B cell (primary cell): ENCODE data around the gene SLAIN2. TPM values are rescaled to one million over a fixed set of nuclear protein-coding genes. Genes with fewer than 3 reads are reported as not detected.
"Not testable (repeated sequence)": the region's sequence is repeated elsewhere in the genome, so short reads cannot be mapped to it uniquely, and the experiment has no call there.

Experiments used
- ATAC-seq: fragments of 200-7000 bp; cut with Tn5 transposase; one replicate; pipeline ENCODE4 v1.10.0; 2021; ENCODE audit warnings: low read depth, mild to moderate bottlenecking, moderate number of reproducible peaks, moderate library complexity
- CTCF ChIA-PET: fragments of 350-600 bp; sonication (Branson Sonifier 250); formaldehyde crosslinking; loops from one replicate; lab custom pipeline; 2021; ENCODE audit warnings: antibody characterized with exemption, inconsistent platforms; lab: Charles Lee
- POLR2A ChIA-PET: fragments of 350-600 bp; sonication (Branson Sonifier 250); formaldehyde crosslinking; loops from one replicate; lab custom pipeline; 2021; ENCODE audit warnings: antibody characterized with exemption; lab: Charles Lee
- DNase-seq: peaks from one replicate; pipeline ENCODE4 v3.0.0; 2013
- H2AFZ ChIP-seq: 2 replicates; pipeline ENCODE4 v1.6.1; 2012; ENCODE audit warnings: mild to moderate bottlenecking, low read depth, low read length; ENCODE audit not compliant: insufficient read depth, poor library complexity, severe bottlenecking
- H3K27ac ChIP-seq, 2 donors: 1 replicate in 1 of 2; 2 replicates in 1 of 2; pipeline ENCODE4 v1.5.1; 2012 to 2013; ENCODE audit warnings: low read length in 2 of 2, mild to moderate bottlenecking in 2 of 2, moderate library complexity in 1 of 2
- H3K27me3 ChIP-seq, 4 experiments: fragments of 200-600 bp in 1 of 4; sonication (generic) in 1 of 4; replicated peaks in 1 of 4; 1 replicate in 2 of 4; 2 replicates in 2 of 4; pipeline versions ENCODE4 v1.6.1 to v1.7.0; 2013 to 2016; ENCODE audit warnings: low read length in 3 of 4, mild to moderate bottlenecking in 2 of 4, mixed read lengths in 1 of 4, moderate library complexity in 1 of 4; ENCODE audit not compliant: insufficient read depth in 4 of 4, control insufficient read depth in 3 of 4; ENCODE audit errors: control extremely low read depth in 1 of 4
- H3K36me3 ChIP-seq, 2 experiments: replicated peaks in 1 of 2; 1 replicate in 1 of 2; 2 replicates in 1 of 2; pipeline versions ENCODE4 v1.6.1 to v1.7.1; 2013; ENCODE audit warnings: low read length in 1 of 2; ENCODE audit not compliant: insufficient read depth in 2 of 2, control insufficient read depth in 1 of 2; ENCODE audit errors: control extremely low read depth in 1 of 2, extremely low read depth in 1 of 2
- H3K4me1 ChIP-seq, 2 donors: fragments of 200-600 bp in 1 of 2; sonication (generic) in 1 of 2; 1 replicate in 1 of 2; 2 replicates in 1 of 2; pipeline versions ENCODE4 v1.5.1 to v1.6.1; 2013 to 2017; ENCODE audit warnings: low read length in 2 of 2; ENCODE audit not compliant: control insufficient read depth in 2 of 2, insufficient read depth in 2 of 2
- H3K4me2 ChIP-seq: replicated peaks from 2 replicates; pipeline ENCODE3; 2012; ENCODE audit warnings: mild to moderate bottlenecking, low read depth, low read length; ENCODE audit not compliant: poor library complexity, severe bottlenecking
- H3K4me3 ChIP-seq, 5 experiments: fragments of 200-600 bp in 1 of 5; sonication (generic) in 1 of 5; 1 replicate in 3 of 5; 2 replicates in 2 of 5; pipeline versions ENCODE4 v1.5.1 to v1.7.0; 2011 to 2016; ENCODE audit warnings: low read length in 4 of 5, mild to moderate bottlenecking in 4 of 5, low read depth in 2 of 5, control low read depth in 1 of 5, moderate library complexity in 1 of 5; ENCODE audit not compliant: insufficient read depth in 1 of 5; ENCODE audit errors: control extremely low read depth in 1 of 5, extremely low read depth in 1 of 5
- H3K79me2 ChIP-seq: fragments of 200-600 bp; sonication (generic); one replicate; pipeline ENCODE4 v1.6.0; 2016; ENCODE audit warnings: low read length; ENCODE audit not compliant: control insufficient read depth, insufficient read depth
- H3K9ac ChIP-seq: fragments of 200-600 bp; sonication (generic); 2 replicates; pipeline ENCODE4 v1.6.1; 2017; ENCODE audit warnings: mild to moderate bottlenecking, low read length, moderate library complexity
- H3K9me3 ChIP-seq, 3 donors: one replicate each; pipeline versions ENCODE4 v1.6.1 to v1.7.1; 2013; ENCODE audit warnings: low read length in 2 of 3; ENCODE audit not compliant: control insufficient read depth in 2 of 3, insufficient read depth in 1 of 3; ENCODE audit errors: control extremely low read depth in 1 of 3
- H4K20me1 ChIP-seq: 2 replicates; pipeline ENCODE4 v1.6.0; 2012; ENCODE audit warnings: mild to moderate bottlenecking, low read length; ENCODE audit not compliant: insufficient read depth, control insufficient read depth, poor library complexity, severe bottlenecking
- H3K27ac Mint-ChIP-seq: one replicate; pipeline ENCODE4 v1.8.0; 2021; ENCODE audit warnings: mixed read lengths
- H3K27me3 Mint-ChIP-seq: one replicate; pipeline ENCODE4 v1.8.0; 2021; ENCODE audit warnings: mixed read lengths
- H3K4me1 Mint-ChIP-seq: one replicate; pipeline ENCODE4 v1.8.0; 2021; ENCODE audit warnings: mixed read lengths
- H3K4me3 Mint-ChIP-seq: one replicate; pipeline ENCODE4 v1.8.0; 2021; ENCODE audit warnings: mixed read lengths
- H3K9me3 Mint-ChIP-seq: one replicate; pipeline ENCODE4 v1.8.0; 2022; ENCODE audit warnings: mixed read lengths; ENCODE audit not compliant: insufficient read depth
- EZH2 ChIP-seq: IDR thresholded peaks from 2 replicates; pipeline ENCODE4 v1.6.1; 2012; ENCODE audit warnings: borderline replicate concordance, low read depth, mild to moderate bottlenecking, moderate library complexity, low read length; ENCODE audit not compliant: insufficient read depth, poor library complexity, severe bottlenecking
- WGBS: methylation state at CpG from one replicate; pipeline ENCODE4 v1.1.5; 2013; ENCODE audit warnings: missing lambda C conversion rate; ENCODE audit not compliant: insufficient coverage; 5-methylcytosine and 5-hydroxymethylcytosine counted together
- intact Hi-C: fragments of 100-400 bp; cut with micrococcal nuclease; formaldehyde crosslinking; loops from one replicate; pipeline ENCODE4 v1.10.0; 2022
- polyA minus RNA-seq: library from RNA; depleted of rRNA, polyadenylated mRNA; stranded (reverse); fragments of >200 nt; gene quantifications from 2 replicates; pipeline ENCODE4 v1.2.3, GENCODE V29; 2012
- polyA plus RNA-seq: library from polyadenylated mRNA; depleted of rRNA; stranded (reverse); fragments of >200 nt; gene quantifications from 2 replicates; pipeline ENCODE4 v1.2.3, GENCODE V29; 2012
- total RNA-seq, 2 donors: library from RNA; stranded (reverse); fragments of 120-200 nt in 1 of 2; gene quantifications; 1 replicate in 1 of 2; 2 replicates in 1 of 2; pipeline versions ENCODE4 v1.2.3 to v1.2.4, GENCODE V29; 2013 to 2022
- TF ChIP-seq, protein P1 (sequence below): fragments of 200-600 bp; IDR thresholded peaks from one replicate; pipeline ENCODE4 v1.8.0; 2022; ENCODE audit warnings: antibody characterized with exemption, mild to moderate bottlenecking

SLAIN2 gene
- 69.1 and 69.2 TPM in 2 replicates for total RNA-seq
- 35.8 TPM for total RNA-seq (2013)
- 11.6 and 19.7 TPM in 2 replicates for polyA plus RNA-seq
- 32.8 and 33.6 TPM in 2 replicates for polyA minus RNA-seq

DNA sequence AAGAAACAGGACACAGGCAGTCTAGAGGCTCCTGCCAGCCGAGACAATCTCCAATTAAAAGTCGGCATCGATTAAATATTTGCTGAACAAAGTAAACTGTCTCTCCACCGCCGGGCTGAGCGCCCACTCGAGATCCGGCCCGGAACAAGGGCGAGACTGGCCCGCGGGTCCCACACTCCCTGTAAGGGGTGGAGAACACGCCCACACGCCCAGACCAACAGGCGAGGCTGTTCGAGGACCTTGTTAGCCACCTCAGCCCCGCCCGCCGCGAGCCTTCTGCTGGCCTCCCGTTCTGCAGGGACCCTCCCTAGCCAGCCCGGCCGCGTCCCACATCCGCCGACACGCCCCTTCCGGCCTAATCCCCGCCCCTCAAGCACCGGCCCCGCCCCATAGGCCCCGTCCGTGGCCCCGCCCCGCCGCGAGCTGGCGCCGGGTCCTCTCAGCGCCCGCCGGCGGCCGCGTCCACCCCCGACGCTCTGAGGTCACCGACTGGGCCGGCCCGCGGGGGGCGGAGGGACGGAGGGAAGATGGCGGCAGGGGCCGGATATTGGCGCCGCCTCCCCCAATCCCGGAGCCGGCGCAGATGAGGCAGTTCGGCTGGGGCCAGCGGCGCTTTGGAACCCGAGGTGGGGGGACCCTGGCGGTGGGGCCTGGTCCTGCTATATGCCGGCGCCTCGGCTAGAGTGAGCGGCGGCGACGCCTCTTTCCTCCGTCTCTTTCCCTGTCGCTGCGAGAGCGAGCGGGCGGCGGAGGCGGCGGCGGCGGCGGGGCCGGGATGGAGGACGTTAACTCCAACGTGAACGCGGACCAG is at the start of gene SLAIN2:
Gene SLAIN2 (plus strand): TSS at position 565 of the 811 bp plus-strand sequence. CDS start 211 bp downstream, at position 776.
- H3K4me1 Mint-ChIP-seq: peaks cover 43% of the 10 kb centered on the region
- H3K9me3 Mint-ChIP-seq: no peaks in the 10 kb centered on the region
- Histone ChIP-seq H3K27ac (peak within 1 kb of the TSS; percentile 93 to 94), H3K4me3 (peak within 1 kb of the TSS; percentile 79 to 96 (median 83)), H4K20me1 (peaks cover 25% of the 10 kb centered on the region), H3K9me3 (no peaks in the 10 kb centered on the region), H3K27me3 (no peaks in the 10 kb centered on the region), H2AFZ (peak within 1 kb of the TSS; percentile 93), H3K36me3 (peaks cover 0 to 1% of the 10 kb centered on the region in 2 experiments), H3K9ac (peak within 1 kb of the TSS; percentile 96), H3K4me2 (peak within 1 kb of the TSS; percentile 95), H3K79me2 (peaks cover 46% of the 10 kb centered on the region), H3K4me1 (peaks cover 23 to 28% of the 10 kb centered on the region in 2 donors)
- H3K4me3 Mint-ChIP-seq: peak within 1 kb of the TSS; percentile 96
- intact Hi-C loops: loop anchor here (1.0 to 5.0 kb wide), 6 partner anchors 72 to 878 kb away; partner anchors contain the start of genes COMMD8, FRYL, NFXL1 and OCIAD1
- H3K27ac Mint-ChIP-seq: peak within 1 kb of the TSS; percentile 98
- CTCF ChIA-PET: no interaction called here
- WGBS: under 1% methylated on average over 85 of the region's 89 CpGs
- ATAC-seq (peak; percentile 88), DNase-seq (peak; percentile 98)
- H3K27me3 Mint-ChIP-seq: no peaks in the 10 kb centered on the region
- no peak for TF ChIP-seq EZH2
- TF ChIP-seq, protein P1, sequence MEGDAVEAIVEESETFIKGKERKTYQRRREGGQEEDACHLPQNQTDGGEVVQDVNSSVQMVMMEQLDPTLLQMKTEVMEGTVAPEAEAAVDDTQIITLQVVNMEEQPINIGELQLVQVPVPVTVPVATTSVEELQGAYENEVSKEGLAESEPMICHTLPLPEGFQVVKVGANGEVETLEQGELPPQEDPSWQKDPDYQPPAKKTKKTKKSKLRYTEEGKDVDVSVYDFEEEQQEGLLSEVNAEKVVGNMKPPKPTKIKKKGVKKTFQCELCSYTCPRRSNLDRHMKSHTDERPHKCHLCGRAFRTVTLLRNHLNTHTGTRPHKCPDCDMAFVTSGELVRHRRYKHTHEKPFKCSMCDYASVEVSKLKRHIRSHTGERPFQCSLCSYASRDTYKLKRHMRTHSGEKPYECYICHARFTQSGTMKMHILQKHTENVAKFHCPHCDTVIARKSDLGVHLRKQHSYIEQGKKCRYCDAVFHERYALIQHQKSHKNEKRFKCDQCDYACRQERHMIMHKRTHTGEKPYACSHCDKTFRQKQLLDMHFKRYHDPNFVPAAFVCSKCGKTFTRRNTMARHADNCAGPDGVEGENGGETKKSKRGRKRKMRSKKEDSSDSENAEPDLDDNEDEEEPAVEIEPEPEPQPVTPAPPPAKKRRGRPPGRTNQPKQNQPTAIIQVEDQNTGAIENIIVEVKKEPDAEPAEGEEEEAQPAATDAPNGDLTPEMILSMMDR: peak; percentile 60
- POLR2A ChIA-PET: no interaction called here

DNA sequence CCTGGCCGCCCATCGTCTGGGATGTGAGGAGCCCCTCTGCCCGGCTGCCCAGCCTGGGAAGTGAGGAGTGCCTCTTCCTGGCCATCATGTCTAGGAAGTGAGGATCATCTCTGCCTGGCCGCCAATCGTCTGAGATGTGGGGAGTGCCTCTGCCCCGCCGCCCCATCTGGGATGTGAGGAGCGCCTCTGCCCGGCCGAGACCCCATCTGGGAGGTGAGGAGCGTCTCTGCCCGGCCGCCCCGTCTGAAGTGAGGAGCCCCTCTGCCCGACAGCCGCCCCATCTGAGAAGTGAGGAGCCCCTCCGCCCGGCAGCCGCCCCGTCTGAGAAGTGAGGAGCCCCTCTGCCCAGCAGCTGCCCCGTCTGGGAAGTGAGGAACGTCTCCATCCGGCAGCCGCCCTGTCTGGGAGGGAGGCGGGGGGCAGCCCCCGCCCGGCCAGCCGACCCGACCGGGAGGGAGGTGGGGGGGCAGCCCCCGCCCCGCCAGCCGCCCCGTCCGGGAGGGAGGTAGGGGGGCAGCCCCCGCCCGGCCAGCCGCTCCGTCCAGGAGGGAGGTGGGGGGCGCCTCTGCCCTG is 49.0 kb upstream of the SLAIN2 start:
- DNase-seq, POLR2A ChIA-PET, H3K9me3 Mint-ChIP-seq, H3K36me3 ChIP-seq, H3K4me2 ChIP-seq, H3K27ac ChIP-seq, H3K4me3 ChIP-seq, H3K4me1 ChIP-seq, H3K27me3 Mint-ChIP-seq, H2AFZ ChIP-seq, H3K79me2 ChIP-seq, H3K9ac ChIP-seq, H3K4me1 Mint-ChIP-seq, H3K9me3 ChIP-seq, H3K27me3 ChIP-seq, H3K4me3 Mint-ChIP-seq, intact Hi-C loops, ATAC-seq, H3K27ac Mint-ChIP-seq, H4K20me1 ChIP-seq: not testable (repeated sequence)
- 97% methylated on average over 19 of the region's 40 CpGs for WGBS
- CTCF ChIA-PET: interaction anchor here (1.5 kb wide), 1 partner anchor 166 kb away, joined by 3 read pairs; no protein-coding TSS in a partner anchor
